ENCODE data around the gene TRAPPC8. TPM values are rescaled to one million over a fixed set of nuclear protein-coding genes. Genes with fewer than 3 reads are reported as not detected.
A peak's percentile ranks its signal among the peaks of the same experiment; 100 is the strongest.

The TRAPPC8 gene
- total RNA-seq = 10 to 100 TPM; 15.5 to 38.1 (median 31.2) TPM

- Histone ChIP-seq H3K4me3 (peak within 1 kb of the TSS; percentile 72 to 88 (median 82)), H3K36me3 (no peaks in the 10 kb centered on the region), H3K4me1 (peaks cover 14 to 45% (median 19%) of the 10 kb centered on the region in 3 donors), H3K27me3 (no peaks in the 10 kb centered on the region), H3K9me3 (no peaks in the 10 kb centered on the region), H3K27ac (peak within 1 kb of the TSS; percentile 94 to 97 (median 96))
- WGBS, 2 donors = 0 to 1% methylated on average over 24 to 25 of the region's 58 CpGs
- peak; percentile 97 for DNase-seq
- intact Hi-C loops (cut with DNase I) = loop anchor here (10.0 kb wide), 1 partner anchor 152 kb away; the partner anchor contains the start of gene RNF138
- peak in 3 of 4 donors; percentile 21 to 60 (median 34) for TF ChIP-seq POLR2A (IDR thresholded peaks at IDR 0.05)
- TF ChIP-seq CTCF (IDR thresholded peaks at IDR 0.05) = peak in 3 of 6 experiments; percentile 6 to 14 (median 7)
Observed at GRCh38 chr18:31942999-31943877, at the start of gene TRAPPC8. Gene TRAPPC8 (minus strand): TSS chr18:31943128. CDS start chr18:31942764, 364 bp downstream.

GRCh38 chr18:31990823-31991222 is 47.9 kb upstream of the TRAPPC8 start:
- H3K4me3 ChIP-seq = no peak overlapping the region
- H3K4me1 ChIP-seq = no peaks in the 10 kb centered on the region
- no peaks in the 10 kb centered on the region for H3K27me3 ChIP-seq
- no peak for DNase-seq
- H3K36me3 ChIP-seq = no peaks in the 10 kb centered on the region
- no peak overlapping the region for H3K27ac ChIP-seq
- intact Hi-C loops (cut with DNase I) = no loop called here
- TF ChIP-seq CTCF (IDR thresholded peaks at IDR 0.05) = no peak
- TF ChIP-seq POLR2A (IDR thresholded peaks at IDR 0.05) = no peak
- H3K9me3 ChIP-seq = no peaks in the 10 kb centered on the region
- WGBS, 2 donors = 82 to 96% methylated on average over 2 of the region's 2 CpGs

DNA sequence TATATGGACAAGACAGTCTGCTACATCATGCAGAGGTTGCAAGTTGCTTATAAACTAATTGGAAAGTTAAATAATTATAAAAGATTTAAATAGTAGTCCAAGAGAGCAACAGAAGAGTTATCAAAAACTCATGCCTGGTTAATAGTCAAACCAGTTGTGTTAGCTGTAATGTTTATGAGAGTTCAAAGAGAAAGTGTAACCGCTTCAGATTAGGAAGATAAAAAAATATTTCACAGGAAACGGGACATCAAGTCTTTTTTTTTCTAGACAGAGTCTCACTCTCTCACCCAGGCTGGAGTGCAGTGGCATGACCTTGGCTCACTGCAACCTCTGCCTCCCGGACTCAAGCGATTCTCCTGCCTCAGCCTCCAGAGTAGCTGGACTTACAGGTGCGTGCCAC is 41.0 kb upstream of the TRAPPC8 start:
- intact Hi-C loops (cut with DNase I) = no loop called here
- no peaks in the 10 kb centered on the region for H3K27me3 ChIP-seq
- H3K36me3 ChIP-seq = no peaks in the 10 kb centered on the region
- no peak overlapping the region for H3K4me3 ChIP-seq
- H3K9me3 ChIP-seq = peaks cover 0 to 5% (median under 1%) of the 10 kb centered on the region in 3 donors
- H3K4me1 ChIP-seq = no peaks in the 10 kb centered on the region
- 68 to 75% methylated on average over 5 of the region's 5 CpGs for WGBS, 2 donors
- no peak for TF ChIP-seq CTCF (IDR thresholded peaks at IDR 0.05)
- TF ChIP-seq POLR2A (IDR thresholded peaks at IDR 0.05) = no peak
- H3K27ac ChIP-seq = no peak overlapping the region
- DNase-seq = no peak

GRCh38 chr18:31983020-31983419 is 40.1 kb upstream of the TRAPPC8 start:
- 50 to 53% methylated on average over 3 of the region's 3 CpGs for WGBS, 2 donors
- intact Hi-C loops (cut with DNase I) = no loop called here
- H3K27ac ChIP-seq = no peak overlapping the region

More at GRCh38 chr18:31983020-31983419, 40.1 kb upstream of the TRAPPC8 start:
- H3K4me1 ChIP-seq = no peaks in the 10 kb centered on the region
- H3K36me3 ChIP-seq = no peaks in the 10 kb centered on the region
- peaks cover 4 to 14% (median 10%) of the 10 kb centered on the region in 3 donors for H3K9me3 ChIP-seq
- H3K4me3 ChIP-seq = no peak overlapping the region
- no peak for TF ChIP-seq POLR2A (IDR thresholded peaks at IDR 0.05)
- no peak for TF ChIP-seq CTCF (IDR thresholded peaks at IDR 0.05)
- DNase-seq = no peak
- H3K27me3 ChIP-seq = no peaks in the 10 kb centered on the region

Data from esophagus squamous epithelium (tissue), 5 donors.